GM19035 (cell line): ENCODE measurements around the gene BBIP1.

Experiments
- ATAC-seq: cut with Tn5 transposase; IDR thresholded peaks from one replicate; pipeline ENCODE4 v1.9.1; 2021; ENCODE audit not compliant: unreplicated experiment

BBIP1 gene, protein sequence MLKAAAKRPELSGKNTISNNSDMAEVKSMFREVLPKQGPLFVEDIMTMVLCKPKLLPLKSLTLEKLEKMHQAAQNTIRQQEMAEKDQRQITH

DNA sequence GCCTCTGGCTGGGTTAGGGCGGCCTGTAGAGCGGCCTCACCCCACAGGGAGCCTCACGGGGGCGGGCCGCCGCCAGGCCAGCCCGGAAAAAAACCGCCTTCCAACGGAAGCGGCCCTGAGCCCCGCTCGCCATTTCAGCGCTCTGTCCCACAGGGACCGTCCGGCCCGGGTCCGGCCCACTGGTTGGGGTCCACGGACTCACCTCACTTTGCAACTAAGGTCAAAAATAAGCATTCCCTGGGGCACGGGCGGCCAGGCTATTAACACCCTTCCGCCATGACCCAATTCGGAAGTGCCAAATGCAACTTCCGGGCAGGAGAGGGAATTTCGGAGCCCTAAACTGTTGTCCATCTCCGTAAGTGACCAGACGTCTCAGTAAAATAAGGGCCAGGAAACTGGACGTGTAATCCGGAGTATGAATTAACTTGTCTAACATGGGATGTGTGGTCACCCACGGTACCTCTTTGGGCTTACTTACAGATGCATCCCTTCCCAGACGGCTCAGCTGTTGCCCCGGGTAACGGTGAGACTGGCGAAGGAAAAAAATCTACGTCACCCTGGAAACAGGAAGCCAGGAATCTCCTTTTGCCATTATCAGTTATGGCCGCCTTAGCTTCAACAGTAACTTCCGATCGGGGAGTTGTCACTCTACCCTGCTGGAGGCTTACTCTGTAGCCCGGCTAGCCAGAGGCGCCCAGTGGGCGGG, at the start of gene BBIP1:
TSS of gene BBIP1 (minus strand) at position 538 of the 706 bp plus-strand sequence. CDS start 1,023 bp downstream, outside the sequence.
- ATAC-seq: peak; percentile 85

DNA sequence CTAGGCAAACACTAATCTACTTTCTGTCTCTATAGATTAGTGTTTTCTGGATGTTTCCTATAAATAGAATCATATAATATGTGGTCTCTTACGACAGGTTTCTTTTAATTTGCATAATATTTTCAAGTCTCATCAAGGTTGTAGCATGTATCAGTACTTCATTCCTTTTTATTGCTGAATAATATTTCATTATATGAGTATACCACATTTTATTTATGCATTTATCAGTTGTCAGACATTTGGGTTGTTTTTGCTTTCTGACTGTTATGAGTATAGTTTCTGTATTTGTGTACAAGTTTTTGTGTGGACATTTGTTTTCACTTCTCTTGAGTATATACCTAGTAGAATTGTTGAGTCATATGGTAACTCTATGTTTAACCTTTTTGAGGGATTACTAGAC, 48.7 kb upstream of the BBIP1 start:
- ATAC-seq: no peak

DNA sequence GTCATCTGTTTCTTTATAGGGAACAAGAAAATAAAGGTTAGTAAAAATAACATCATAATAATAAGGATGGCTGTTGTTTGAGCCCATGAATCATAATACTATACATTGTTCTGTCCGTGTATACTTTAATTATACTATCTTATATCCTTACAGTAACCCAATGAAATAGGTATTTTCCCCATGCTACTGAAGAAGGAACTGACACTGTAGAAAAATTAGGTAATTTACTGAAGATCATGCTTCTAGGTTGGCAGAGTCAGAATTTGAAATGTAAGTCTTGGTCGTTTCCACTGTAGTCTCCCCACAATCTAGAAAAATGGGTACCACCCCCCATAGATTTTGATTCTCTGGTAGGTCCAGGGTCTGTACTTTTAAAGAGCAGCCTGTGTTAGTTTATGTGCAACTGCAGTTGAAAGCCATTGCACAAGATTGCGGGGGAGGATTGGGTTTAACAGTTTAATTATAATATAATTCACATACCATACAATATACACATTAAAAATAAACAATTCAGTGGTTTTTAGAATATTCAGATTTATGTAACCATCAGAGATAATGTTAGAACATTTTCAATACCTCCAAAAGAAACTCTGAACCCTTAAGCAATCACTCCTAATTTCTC, 48.1 kb upstream of the BBIP1 start:
- no peak for ATAC-seq

DNA sequence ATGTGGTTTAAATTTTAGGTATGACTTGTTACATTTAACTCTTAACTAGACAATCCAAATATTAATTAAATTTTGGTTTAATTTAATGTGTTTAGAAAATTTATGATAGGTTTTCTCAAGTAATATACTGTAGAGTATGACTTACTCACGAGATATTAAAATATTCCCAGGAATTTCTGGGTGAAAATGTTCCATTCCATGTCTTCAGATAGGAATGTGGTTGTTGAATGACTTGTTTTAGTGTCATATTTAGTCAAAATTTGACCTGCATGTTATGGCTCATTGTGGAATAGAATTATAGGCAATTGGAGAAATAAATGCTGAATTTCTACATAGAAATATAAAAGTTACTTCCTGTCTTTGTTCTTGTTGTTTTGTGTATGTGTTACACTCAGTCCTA, 47.2 kb upstream of the BBIP1 start:
- no peak for ATAC-seq

DNA sequence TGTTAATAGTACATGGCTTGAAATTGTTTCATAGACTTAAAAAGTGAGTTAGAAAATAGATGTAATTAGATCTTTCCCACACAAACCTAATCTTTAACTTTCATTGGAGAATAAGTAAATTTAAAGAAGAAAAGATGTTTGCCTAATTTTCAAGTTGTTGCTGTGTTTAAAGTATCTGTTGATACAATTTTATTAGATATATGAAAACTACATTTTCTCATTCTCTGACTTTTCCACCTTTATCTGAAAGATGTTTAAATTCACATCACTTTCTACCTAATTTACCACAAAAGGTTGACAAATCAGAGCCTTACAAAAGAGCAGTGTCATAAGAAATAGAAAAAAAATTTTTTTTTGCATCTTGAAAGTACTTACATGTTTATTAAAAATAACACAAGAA, 46.2 kb upstream of the BBIP1 start:
- ATAC-seq: no peak

DNA sequence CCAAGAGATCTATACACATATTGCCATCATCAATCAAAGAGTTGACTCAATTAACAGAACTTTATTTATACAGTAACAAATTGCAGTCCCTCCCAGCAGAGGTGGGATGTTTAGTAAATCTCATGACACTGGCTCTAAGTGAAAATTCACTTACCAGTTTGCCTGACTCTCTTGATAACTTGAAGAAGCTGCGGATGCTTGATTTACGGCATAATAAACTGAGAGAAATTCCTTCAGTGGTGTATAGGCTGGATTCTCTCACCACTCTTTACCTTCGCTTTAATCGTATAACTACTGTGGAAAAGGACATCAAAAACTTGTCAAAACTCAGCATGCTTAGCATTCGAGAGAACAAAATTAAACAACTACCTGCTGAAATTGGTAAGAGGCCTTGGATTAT, 45.7 kb upstream of the BBIP1 start:
- no peak for ATAC-seq

DNA sequence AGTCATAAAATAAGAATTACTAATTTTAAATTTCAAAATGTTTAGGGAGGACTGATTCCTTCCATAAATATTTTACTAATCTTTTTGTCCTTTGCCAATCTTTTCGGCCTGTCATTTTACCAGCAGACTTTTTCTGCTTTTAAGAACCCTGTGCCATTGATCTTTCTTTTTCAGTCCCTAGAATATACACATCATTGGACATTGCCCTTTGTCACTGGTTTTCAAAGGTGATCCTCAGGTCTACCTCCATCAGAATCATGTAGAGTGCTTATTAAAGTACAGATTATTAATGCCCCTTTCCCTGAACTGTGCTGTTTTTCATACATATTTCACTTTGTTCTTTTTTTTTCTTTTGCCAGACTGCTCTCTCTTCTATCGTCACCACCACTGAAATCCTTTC, 44.2 kb upstream of the BBIP1 start:
- ATAC-seq: no peak

DNA sequence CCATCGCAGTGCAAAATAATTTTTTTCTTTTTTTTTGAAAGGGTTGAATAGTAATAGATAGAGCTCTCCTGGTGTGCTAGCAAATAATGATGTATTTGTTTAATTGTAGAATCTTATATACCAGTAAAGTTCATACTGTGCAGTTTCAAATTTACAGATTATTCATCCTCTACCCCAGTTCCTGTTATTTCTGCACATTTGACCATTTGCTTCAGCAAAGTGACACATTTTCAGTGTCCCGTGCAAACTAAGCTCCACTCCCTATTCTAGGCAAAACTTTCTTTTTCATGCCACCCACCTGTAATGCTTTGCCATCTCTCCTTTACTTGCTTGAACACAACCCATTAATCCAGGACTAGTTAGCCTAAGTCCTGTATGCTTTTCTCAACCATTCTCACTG, 43.5 kb upstream of the BBIP1 start:
- no peak for ATAC-seq

DNA sequence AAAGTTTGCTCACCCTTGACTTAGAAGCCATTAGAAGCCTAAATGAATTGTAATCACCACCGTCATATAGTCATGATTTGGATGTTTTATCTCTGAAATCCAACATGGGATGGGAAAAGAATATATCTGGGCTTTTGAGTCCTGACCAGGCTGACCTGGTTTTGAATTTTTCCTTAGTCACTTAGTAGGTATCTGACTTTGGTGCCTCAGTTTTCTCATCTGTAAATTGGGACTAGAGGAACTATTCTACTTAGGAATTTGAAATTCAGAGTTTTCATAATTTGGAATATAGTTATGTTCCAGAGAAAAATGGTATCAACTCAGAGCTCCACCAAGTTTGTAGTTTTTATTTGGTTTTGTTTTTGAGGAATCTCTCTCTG, 41.3 kb upstream of the BBIP1 start:
- no peak for ATAC-seq

DNA sequence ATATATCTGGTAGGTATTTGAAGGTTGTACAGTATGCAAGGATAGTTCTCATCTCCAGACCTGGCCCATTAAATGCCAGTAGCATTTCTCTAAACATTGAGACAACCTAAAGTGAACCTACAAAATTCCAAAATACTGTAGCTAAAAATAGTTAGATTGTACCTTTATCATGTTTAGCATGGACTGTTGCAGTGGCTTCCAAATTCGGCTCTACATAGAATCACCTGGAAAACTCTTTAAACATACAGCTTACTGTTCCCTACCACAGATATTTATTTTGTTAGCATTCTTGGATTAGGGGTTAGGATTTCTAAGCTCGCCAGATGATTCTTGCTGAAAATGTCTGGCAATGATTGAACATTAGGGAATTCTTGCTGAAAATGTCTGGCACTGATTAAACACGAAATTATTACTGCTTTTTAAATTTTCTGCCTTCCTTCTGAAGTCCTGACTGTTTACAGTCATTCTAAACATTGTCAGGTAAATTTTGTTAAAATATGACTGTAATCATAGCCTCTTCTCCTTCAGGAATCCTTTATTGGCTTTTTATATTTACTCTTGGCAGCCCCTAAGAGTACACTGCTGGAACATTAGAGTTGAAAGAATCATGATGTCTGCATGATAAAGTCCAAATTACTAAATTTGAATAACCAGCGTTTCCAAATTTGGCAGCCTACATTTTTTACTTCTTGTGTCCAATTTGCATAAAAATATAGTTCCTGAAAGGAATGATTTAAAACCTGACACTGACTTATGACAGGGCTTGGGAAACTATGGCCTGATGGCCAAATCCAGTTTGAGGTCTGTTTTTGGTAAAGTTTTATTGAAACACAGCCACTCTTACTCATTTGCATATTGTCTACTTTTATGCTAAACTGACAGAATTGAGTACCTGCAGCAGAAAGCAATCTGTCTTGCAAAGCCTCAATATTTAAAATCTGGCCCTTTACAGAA, 40.7 kb upstream of the BBIP1 start:
- ATAC-seq: no peak

DNA sequence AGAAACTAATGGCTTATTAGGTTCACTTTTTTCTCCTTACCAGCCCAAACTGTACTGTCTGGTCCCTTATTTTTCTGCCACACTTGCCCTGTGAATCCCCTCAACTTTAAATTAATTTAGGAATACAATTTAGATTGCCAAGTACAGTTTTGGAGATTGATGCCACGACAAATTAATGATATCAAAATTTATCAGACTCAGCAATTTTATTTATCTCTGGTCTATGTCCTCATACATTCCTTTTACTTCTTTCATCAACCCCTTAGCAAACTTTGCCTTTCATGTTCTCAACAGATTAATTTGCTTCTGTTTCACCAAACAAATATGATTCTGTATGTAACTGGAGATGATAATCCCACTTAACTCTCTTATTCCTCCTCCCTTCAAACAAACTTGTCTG, 38.6 kb upstream of the BBIP1 start:
- ATAC-seq: no peak

DNA sequence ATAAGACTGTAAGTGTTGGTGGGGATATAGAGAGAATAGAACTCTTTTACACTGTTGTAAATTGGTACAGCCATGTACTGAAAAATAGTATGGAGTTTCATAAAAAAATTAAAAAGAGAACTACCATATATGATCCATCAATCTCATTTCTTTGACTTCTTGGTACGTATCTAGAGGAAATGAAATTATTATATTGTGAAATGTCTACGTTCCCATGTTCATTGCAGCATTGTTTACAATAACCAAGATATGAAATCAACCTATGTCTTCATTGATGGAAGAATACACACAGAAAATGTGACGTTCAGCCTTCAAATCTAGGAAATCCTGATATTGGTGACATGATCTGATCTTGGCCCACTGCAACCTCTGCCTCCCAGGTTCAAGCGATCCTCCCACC, 32.4 kb upstream of the BBIP1 start:
- ATAC-seq: no peak

DNA sequence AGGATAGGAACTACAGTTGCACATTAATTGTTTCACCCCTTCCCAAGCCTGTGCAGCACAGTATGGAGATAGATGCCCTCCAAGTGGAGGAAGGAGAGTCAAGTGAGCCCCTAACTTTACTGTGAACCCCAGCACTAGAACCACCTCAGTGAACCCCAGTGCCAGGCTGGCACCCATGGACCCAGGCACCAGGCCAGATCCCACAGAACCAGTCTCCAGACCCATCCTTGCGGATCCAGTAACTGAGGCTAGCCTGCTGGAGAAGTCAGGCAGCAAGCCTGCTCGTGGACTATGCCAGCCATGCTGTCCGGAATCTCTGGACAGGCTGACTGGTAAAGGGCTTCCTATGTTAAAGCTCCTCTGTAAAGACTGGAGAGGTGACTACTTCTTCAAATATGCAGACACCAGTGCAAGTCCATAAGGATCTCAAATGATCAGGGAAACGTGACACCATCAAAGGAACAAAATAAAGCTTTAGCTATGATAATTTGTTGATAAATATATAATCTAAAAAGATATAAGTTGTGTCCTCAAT, 28.1 kb upstream of the BBIP1 start:
- ATAC-seq: no peak

DNA sequence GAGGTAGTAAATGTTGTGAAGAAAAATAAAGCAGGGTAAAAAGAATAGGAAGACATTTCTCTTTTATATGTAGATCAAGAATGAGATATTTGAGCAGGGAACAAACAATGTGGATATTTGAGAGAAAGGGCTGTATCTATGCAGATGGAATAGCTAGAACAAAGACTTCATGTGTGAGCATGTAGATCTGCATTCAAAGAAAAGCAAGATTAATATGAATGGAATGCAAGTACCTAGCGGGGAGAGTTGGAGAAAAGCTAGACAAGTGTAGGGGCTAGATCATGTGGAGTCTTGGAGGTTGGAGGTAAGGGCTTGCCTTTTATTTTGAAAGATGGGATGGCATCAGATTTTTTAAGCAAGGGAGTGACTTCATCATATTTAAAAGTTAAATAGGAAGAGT, 27.5 kb upstream of the BBIP1 start:
- no peak for ATAC-seq

DNA sequence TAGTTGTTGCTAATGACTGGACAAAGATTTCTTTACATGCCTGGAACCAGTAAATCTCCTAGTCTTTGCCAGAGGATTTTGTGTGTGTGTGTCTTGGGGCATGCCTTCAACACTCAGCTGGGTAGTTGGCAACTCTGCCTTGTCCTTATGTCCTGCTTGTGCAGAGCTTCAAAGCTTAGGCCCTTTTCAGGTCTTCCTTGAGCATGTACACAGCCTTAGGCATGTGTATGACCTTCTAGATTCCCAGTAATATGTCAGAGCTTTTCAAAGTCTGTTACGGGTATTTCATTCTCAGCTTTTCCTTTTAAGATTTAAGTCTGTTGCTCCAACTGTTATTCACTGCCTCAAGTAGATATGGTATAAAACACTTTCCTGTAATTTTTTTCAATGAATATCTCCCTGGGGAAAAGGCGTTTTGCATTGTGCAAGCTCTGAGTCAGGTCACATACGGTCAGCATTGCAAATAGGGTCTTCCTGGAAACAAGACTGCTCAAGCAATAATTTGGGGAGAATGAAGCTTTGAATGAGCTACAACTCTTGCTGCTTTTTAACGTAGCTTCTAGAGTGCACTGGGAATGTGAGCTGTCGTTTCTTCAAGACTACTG, 25.9 kb upstream of the BBIP1 start:
- no peak for ATAC-seq

DNA sequence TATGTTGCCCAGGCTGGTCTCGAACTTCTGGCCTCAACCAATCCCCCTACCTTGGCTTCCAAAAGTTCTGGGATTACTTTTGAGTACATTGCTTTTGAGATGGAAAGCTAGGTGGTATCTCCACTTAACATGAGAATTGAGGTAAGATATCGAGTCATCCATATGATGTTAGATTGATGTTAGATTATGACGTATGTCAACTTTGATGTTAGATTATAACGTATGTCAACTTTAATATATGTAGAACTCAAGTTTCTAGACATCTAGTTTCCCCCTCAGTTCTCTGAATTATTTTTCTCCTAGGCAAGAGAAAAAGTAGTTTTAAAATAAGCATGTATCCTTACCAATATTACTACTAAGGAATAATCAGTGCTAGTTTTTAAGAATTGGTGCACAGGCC, 20.4 kb upstream of the BBIP1 start:
- ATAC-seq: no peak

DNA sequence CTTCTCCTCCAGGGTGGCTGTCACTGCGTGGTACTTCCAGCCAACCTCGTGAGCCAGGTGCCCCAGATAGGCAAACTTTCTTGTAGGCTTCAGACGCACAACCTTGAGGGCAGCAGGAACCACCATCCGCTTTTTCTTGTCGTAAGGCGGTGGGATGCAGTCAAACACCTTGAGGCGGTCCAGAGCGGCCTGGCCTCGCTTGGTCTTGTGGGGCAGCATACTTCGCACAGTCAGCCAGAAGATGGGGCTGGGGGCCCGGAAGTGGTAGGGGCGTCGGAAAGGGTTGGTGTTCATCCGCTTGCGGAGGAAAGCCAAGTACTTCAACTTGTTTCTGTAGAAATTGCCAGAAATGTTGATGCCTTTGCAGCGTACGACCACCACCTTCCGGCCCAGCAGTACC, 17.8 kb upstream of the BBIP1 start:
- no peak for ATAC-seq

DNA sequence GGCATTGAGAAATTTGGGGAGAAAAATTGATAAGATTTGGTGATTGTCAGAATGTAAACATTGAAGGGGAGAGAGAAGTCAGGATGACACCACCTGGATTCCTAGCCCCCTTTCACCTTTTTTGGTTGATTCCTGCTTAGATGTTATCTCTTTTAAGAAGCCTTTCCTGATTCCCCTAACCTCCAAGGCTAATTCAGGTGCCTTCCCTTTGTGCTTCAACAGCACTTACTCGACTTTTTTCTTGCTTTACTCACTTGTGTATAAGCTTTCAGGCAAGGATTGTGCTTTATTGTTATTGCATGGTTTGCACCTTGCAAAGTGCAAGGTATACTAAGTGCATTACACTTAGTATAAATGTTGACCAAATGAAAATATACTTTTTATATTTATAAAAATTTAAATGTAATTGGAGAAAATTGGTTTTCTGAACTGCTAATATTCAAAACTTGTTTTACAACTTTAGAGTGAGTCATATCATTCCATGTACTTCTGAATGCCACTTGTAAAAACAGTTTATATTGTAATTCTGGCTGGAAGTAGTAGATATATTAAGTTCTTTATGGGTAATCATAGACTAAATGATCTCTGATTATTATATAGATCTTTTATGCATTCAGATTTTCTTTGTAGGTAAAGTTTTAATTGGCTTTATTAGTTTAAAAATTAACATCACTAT, 13.7 kb upstream of the BBIP1 start:
- no peak for ATAC-seq

DNA sequence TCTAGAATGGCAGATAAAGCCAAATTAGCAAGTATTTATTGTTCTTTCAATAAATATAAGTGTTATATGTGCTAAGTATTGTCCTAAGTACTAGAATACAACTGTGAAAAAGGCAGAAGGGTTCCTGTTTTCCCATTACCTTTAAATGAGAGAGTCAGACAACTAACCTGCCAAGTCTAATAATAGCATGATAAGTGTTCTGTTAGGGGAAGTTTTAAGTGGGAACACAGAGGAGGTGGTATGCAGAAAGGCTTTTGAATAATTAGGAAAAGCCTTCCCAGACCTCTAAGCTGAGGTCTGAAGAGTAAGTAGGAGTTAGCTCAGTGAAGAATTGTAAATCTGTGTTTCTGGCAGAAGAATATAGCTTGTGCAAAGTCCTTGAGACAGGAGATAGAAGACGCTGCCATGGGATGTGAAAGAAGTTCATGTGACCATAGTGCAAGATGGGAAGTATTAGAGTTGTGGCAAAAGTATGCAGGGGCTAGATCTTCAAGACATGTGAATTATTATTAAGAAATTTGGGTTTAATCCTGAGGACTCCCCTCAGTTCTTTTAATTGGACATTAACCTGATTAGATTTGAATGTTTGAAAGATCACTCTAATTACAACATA, 12.9 kb upstream of the BBIP1 start:
- no peak for ATAC-seq

DNA sequence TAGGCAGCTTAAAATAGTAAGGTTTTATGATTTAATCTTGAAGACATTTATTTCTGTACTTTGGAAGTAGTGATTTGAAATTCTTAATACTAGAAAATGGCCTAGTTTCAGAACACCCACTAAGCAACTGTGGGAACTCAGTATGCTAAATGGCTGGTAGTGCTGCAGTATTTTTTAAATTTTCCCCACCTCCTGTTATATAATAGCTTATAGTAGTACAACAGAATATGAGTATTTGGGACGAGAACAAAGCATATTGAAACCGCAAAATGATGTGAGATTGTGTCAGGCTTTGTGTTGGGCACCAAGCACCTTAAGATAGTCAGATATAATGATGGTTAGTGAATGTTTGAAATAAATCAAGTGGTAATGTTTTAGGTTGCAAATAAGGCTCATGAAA, 8.5 kb upstream of the BBIP1 start:
- ATAC-seq: no peak
